22Rv1 (cell line): ENCODE results near the gene CCL17.

Experiments used
- ZFX ChIP-seq: fragments of 450-650 bp; IDR thresholded peaks from 2 replicates; pipeline ENCODE4 v1.6.1; 2017; ENCODE audit warnings: antibody characterized with exemption, borderline replicate concordance
- TF ChIP-seq, protein P1 (sequence below): fragments of 450-650 bp; IDR thresholded peaks from 2 replicates; pipeline ENCODE4 v1.5.1; 2017; ENCODE audit warnings: mild to moderate bottlenecking

DNA sequence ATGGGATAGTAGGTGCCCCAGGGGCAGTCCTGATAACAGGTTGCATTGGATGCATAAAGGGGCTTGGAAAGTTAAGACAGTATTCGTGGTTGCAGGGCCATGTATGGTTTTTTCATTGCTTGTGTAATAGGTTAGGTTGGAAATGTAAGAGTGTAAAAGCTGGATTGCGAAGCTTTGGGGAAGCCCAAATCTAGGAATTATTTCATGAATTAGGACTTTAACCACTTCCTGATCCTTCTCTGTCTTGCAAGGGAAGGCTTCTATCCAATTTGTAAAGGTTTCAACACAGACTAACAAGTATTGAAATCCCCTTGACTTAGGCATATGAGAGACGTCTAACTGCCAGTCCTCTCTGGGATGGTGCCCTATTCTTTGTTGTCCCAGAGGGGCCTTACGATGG lies 7.8 kb upstream of the CCL17 start:
- TF ChIP-seq, protein P1, sequence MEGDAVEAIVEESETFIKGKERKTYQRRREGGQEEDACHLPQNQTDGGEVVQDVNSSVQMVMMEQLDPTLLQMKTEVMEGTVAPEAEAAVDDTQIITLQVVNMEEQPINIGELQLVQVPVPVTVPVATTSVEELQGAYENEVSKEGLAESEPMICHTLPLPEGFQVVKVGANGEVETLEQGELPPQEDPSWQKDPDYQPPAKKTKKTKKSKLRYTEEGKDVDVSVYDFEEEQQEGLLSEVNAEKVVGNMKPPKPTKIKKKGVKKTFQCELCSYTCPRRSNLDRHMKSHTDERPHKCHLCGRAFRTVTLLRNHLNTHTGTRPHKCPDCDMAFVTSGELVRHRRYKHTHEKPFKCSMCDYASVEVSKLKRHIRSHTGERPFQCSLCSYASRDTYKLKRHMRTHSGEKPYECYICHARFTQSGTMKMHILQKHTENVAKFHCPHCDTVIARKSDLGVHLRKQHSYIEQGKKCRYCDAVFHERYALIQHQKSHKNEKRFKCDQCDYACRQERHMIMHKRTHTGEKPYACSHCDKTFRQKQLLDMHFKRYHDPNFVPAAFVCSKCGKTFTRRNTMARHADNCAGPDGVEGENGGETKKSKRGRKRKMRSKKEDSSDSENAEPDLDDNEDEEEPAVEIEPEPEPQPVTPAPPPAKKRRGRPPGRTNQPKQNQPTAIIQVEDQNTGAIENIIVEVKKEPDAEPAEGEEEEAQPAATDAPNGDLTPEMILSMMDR: no peak
- TF ChIP-seq ZFX: no peak
